ENCODE measurements around the gene CCDC146. TPM values are rescaled to one million over a fixed set of nuclear protein-coding genes. Genes with fewer than 3 reads are reported as not detected.

Gene CCDC146
- polyA plus RNA-seq, 1 of the 3 experiments (the other 2 are of a cell fraction), result 2.7 TPM

GRCh38 chr7:77246026-77246640 lies 123.7 kb downstream of the CCDC146 start:
- Histone ChIP-seq H3K9ac (no peak overlapping the region), H3K4me3 (ENCODE audit: low read depth in 2 of 2, low read length in 1 of 2) (no peak overlapping the region), H3K27me3 (ENCODE audit: insufficient read depth) (no peaks in the 10 kb centered on the region), H3K9me2 (no peaks in the 10 kb centered on the region), H4K20me1 (ENCODE audit: insufficient read depth) (no peaks in the 10 kb centered on the region), H3K4me1 (ENCODE audit: control insufficient read depth in 1 of 2, insufficient read depth in 2 of 2, low read depth in 1 of 2, low read length in 1 of 2) (peaks cover 0 to 7% of the 10 kb centered on the region in 2 experiments; a peak in 1 of 4 replicates), H3K36me3 (replicated peaks in 1 of 2; ENCODE audit: control insufficient read depth in 1 of 2, insufficient read depth in 2 of 2, low read length in 1 of 2) (no peaks in the 10 kb centered on the region), H3K4me2 (no peak overlapping the region), H3K27ac (ENCODE audit: low read depth in 2 of 2, low read length in 1 of 2) (no peak overlapping the region), H2AFZ (ENCODE audit: low read depth) (no peak overlapping the region), H3F3A (replicated peaks; ENCODE audit: insufficient read depth) (no peaks in the 10 kb centered on the region), H3K9me3 (no peaks in the 10 kb centered on the region), H3K79me2 (ENCODE audit: insufficient read depth) (no peaks in the 10 kb centered on the region)
- POLR2A ChIA-PET, result no interaction called here
- DNase-seq, result no peak
- WGBS (ENCODE audit: low lambda C conversion rate), result 78% methylated on average over 5 of the region's 5 CpGs
- TF ChIP-seq EP300 (IDR thresholded peaks at IDR 0.05; ENCODE audit: borderline replicate concordance in 1 of 2, low read depth in 1 of 2, low read length in 1 of 2), result no peak
- no peak for TF ChIP-seq CTCF (IDR thresholded peaks at IDR 0.05)
- TF ChIP-seq RXRA (IDR thresholded peaks at IDR 0.05; ENCODE audit: borderline replicate concordance, low read depth), result no peak
- TF ChIP-seq EZH2phosphoT487 (IDR thresholded peaks at IDR 0.05; ENCODE audit: borderline replicate concordance, low read depth), result no peak
- no peak for TF ChIP-seq YY1 (IDR thresholded peaks at IDR 0.05; ENCODE audit: low read depth)
- no peak for TF ChIP-seq RCOR1 (IDR thresholded peaks at IDR 0.05; ENCODE audit: low read length)
- no peak for TF ChIP-seq FOXM1 (IDR thresholded peaks at IDR 0.05; ENCODE audit: low read depth)
- TF ChIP-seq USF2 (IDR thresholded peaks at IDR 0.05; ENCODE audit: borderline replicate concordance, low read depth, low read length), result no peak
- no peak for TF ChIP-seq TCF12 (IDR thresholded peaks at IDR 0.05)
- TF ChIP-seq PBX3 (IDR thresholded peaks at IDR 0.05), result no peak
- no peak for TF ChIP-seq NFIC (IDR thresholded peaks at IDR 0.05; ENCODE audit: borderline replicate concordance)
- TF ChIP-seq POLR2AphosphoS5 (IDR thresholded peaks at IDR 0.05; ENCODE audit: low read depth, low read length), result no peak
- TF ChIP-seq MEF2A (IDR thresholded peaks at IDR 0.05; ENCODE audit: borderline replicate concordance, low read depth), result no peak
- TF ChIP-seq IRF3 (IDR thresholded peaks at IDR 0.05; ENCODE audit: low read depth, low read length), result no peak
- TF ChIP-seq ELF1 (IDR thresholded peaks at IDR 0.05), result no peak
- no peak for TF ChIP-seq REST (IDR thresholded peaks at IDR 0.05; ENCODE audit: low read depth, low read length)
- TF ChIP-seq CHD2 (IDR thresholded peaks at IDR 0.05; ENCODE audit: low read length, partially characterized antibody), result no peak
- TF ChIP-seq NRF1 (IDR thresholded peaks at IDR 0.05; ENCODE audit: low read depth, low read length), result no peak
- no peak for TF ChIP-seq FOSL2 (IDR thresholded peaks at IDR 0.05; ENCODE audit: borderline replicate concordance, low read depth)
- CTCF ChIA-PET, result interaction anchor here (0.7 to 5.2 kb wide), 17 partner anchors 8 to 819 kb away, joined by 3 to 51 read pairs (median 9); no protein-coding TSS in a partner anchor
